Measurements from ENCODE around the gene CCDC127.

DNA sequence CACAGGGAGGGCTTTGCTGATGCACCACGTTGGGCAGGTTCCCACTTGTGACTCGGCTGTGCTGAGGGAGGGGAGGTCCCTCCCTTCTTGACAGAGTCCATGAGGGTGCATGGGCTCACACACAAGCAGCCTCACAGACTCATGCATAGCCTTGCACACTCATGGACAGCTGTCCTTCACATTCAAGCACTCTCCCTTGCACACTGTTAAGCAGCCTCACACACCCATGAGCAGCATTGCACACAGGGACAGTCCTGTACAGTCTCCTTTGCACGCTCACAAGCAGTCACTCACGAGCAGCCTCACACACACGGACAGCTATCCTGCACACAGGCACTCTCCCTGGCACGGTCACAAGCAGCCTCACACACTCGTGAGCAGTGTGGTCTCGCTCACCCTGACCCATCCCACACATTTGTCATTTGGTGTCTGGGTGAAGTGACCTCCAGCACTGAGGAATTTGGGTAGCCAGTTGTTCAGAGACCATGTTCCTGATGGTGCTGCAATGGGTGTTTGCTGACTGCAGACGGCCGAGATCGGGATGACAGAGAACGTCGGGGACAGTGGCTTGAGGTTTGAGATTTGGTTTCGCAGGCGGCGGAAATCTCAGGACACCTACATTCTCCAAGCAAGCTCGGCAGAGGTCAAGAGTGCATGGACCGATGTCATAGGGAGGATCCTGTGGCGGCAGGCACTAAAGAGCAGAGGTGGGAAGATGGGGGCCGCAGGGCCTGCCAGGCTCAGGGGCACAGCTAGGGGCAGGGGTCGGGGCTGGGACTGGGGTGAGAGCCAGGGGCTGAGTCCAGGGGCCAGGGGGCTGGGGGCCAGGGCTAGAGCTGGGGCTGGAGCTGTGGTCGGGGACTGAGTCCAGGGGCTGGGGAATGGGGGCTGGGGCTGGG, 44.3 kb downstream of the CCDC127 start:
- TF ChIP-seq, protein P1, sequence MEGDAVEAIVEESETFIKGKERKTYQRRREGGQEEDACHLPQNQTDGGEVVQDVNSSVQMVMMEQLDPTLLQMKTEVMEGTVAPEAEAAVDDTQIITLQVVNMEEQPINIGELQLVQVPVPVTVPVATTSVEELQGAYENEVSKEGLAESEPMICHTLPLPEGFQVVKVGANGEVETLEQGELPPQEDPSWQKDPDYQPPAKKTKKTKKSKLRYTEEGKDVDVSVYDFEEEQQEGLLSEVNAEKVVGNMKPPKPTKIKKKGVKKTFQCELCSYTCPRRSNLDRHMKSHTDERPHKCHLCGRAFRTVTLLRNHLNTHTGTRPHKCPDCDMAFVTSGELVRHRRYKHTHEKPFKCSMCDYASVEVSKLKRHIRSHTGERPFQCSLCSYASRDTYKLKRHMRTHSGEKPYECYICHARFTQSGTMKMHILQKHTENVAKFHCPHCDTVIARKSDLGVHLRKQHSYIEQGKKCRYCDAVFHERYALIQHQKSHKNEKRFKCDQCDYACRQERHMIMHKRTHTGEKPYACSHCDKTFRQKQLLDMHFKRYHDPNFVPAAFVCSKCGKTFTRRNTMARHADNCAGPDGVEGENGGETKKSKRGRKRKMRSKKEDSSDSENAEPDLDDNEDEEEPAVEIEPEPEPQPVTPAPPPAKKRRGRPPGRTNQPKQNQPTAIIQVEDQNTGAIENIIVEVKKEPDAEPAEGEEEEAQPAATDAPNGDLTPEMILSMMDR (conservative IDR thresholded peaks at IDR 0.05 in 1 of 2, IDR thresholded peaks at IDR 0.05 in 1 of 2; ENCODE audit: extremely low read depth in 1 of 2, insufficient read depth in 1 of 2, low read depth in 1 of 2, low read length in 2 of 2): no peak
- TF ChIP-seq EZH2 (IDR thresholded peaks at IDR 0.05; ENCODE audit: borderline replicate concordance, low read length): no peak

Data from mammary epithelial cell (primary cell).